ENCODE measurements around the gene GJB4.
"Not testable (repeated sequence)": the region's sequence is repeated elsewhere in the genome, so short reads cannot be mapped to it uniquely, and the experiment has no call there.

Gene GJB4

GRCh38 chr1:34714386-34714785 lies 45.2 kb upstream of the GJB4 start:
- Mint-ChIP-seq H3K4me1 (peaks cover 6% of the 10 kb centered on the region), H3K9me3 (peaks cover 2% of the 10 kb centered on the region), H3K4me3 (no peak overlapping the region), H3K36me3 (ENCODE audit: low read depth) (no peaks in the 10 kb centered on the region), H3K27me3 (ENCODE audit: low read depth) (peaks cover 30% of the 10 kb centered on the region), H3K27ac (no peak overlapping the region)
- no peak for TF ChIP-seq CTCF (IDR thresholded peaks at IDR 0.05; ENCODE audit: unreplicated experiment in 3 of 3)

- peaks cover 6% of the 10 kb centered on the region for H3K4me1 Mint-ChIP-seq
- H3K27ac Mint-ChIP-seq = no peak overlapping the region
- H3K9me3 Mint-ChIP-seq = peaks cover 2% of the 10 kb centered on the region
- no peak for TF ChIP-seq CTCF (IDR thresholded peaks at IDR 0.05; ENCODE audit: unreplicated experiment in 3 of 3)
- no peaks in the 10 kb centered on the region for H3K36me3 Mint-ChIP-seq (ENCODE audit: low read depth)
- peaks cover 37% of the 10 kb centered on the region for H3K27me3 Mint-ChIP-seq (ENCODE audit: low read depth)
- H3K4me3 Mint-ChIP-seq = no peak overlapping the region
These were observed 44.4 kb upstream of the GJB4 start for GRCh38 chr1:34715139-34715538.

- Mint-ChIP-seq H3K4me1 (no peaks in the 10 kb centered on the region), H3K27ac (no peak overlapping the region), H3K27me3 (ENCODE audit: low read depth) (peaks cover 60% of the 10 kb centered on the region), H3K4me3 (no peak overlapping the region), H3K9me3 (peaks cover 2% of the 10 kb centered on the region), H3K36me3 (ENCODE audit: low read depth) (no peaks in the 10 kb centered on the region)
- no peak for TF ChIP-seq CTCF (IDR thresholded peaks at IDR 0.05; ENCODE audit: unreplicated experiment in 3 of 3)
These were observed 38.3 kb upstream of the GJB4 start for GRCh38 chr1:34721241-34721640.

GRCh38 chr1:34721646-34722355 lies 37.7 kb upstream of the GJB4 start:
- peaks cover 60% of the 10 kb centered on the region for H3K27me3 Mint-ChIP-seq (ENCODE audit: low read depth)
- H3K4me3 Mint-ChIP-seq = no peak overlapping the region
- peaks cover 2% of the 10 kb centered on the region for H3K9me3 Mint-ChIP-seq
- no peak overlapping the region for H3K27ac Mint-ChIP-seq
- H3K36me3 Mint-ChIP-seq (ENCODE audit: low read depth) = no peaks in the 10 kb centered on the region
- no peaks in the 10 kb centered on the region for H3K4me1 Mint-ChIP-seq
- TF ChIP-seq CTCF (IDR thresholded peaks at IDR 0.05; ENCODE audit: unreplicated experiment in 3 of 3) = no peak

GRCh38 chr1:34726861-34727260 lies 32.7 kb upstream of the GJB4 start:
- no peaks in the 10 kb centered on the region for H3K4me1 Mint-ChIP-seq
- no peak overlapping the region for H3K27ac Mint-ChIP-seq
- H3K4me3 Mint-ChIP-seq = no peak overlapping the region
- H3K27me3 Mint-ChIP-seq (ENCODE audit: low read depth) = peaks cover 46% of the 10 kb centered on the region
- no peak for TF ChIP-seq CTCF (IDR thresholded peaks at IDR 0.05; ENCODE audit: unreplicated experiment in 3 of 3)
- no peaks in the 10 kb centered on the region for H3K36me3 Mint-ChIP-seq (ENCODE audit: low read depth)
- no peaks in the 10 kb centered on the region for H3K9me3 Mint-ChIP-seq

GRCh38 chr1:34730485-34730884 lies 29.1 kb upstream of the GJB4 start:
- no peaks in the 10 kb centered on the region for H3K4me1 Mint-ChIP-seq
- peaks cover 30% of the 10 kb centered on the region for H3K27me3 Mint-ChIP-seq (ENCODE audit: low read depth)
- H3K36me3 Mint-ChIP-seq (ENCODE audit: low read depth) = no peaks in the 10 kb centered on the region
- H3K4me3 Mint-ChIP-seq = no peak overlapping the region
- TF ChIP-seq CTCF (IDR thresholded peaks at IDR 0.05; ENCODE audit: unreplicated experiment in 3 of 3) = no peak
- no peaks in the 10 kb centered on the region for H3K9me3 Mint-ChIP-seq
- H3K27ac Mint-ChIP-seq = no peak overlapping the region

- not testable (repeated sequence) for H3K36me3 Mint-ChIP-seq (ENCODE audit: low read depth); H3K27ac Mint-ChIP-seq; H3K4me3 Mint-ChIP-seq; H3K4me1 Mint-ChIP-seq; H3K9me3 Mint-ChIP-seq
- peaks cover 23% of the 10 kb centered on the region for H3K27me3 Mint-ChIP-seq (ENCODE audit: low read depth)
These were observed 26.7 kb upstream of the GJB4 start for GRCh38 chr1:34732831-34733230.

Data from nephron (organoid).